ENCODE measurements around the gene ATF2.

The ATF2 gene

GRCh38 chr2:175048275-175048674 is 119.7 kb downstream of the ATF2 start:
- DNase-seq (no peak), ATAC-seq (replicated peaks) (no peak)
- Mint-ChIP-seq H3K4me3 (no peak overlapping the region), H3K36me3 (peaks cover 6 to 18% of the 10 kb centered on the region in 2 donors), H3K27me3 (no peaks in the 10 kb centered on the region), H3K9me3 (peaks cover 0 to 3% of the 10 kb centered on the region in 2 donors), H3K27ac (no peak overlapping the region), H3K4me1 (peaks cover 11 to 27% of the 10 kb centered on the region in 2 donors)

DNA sequence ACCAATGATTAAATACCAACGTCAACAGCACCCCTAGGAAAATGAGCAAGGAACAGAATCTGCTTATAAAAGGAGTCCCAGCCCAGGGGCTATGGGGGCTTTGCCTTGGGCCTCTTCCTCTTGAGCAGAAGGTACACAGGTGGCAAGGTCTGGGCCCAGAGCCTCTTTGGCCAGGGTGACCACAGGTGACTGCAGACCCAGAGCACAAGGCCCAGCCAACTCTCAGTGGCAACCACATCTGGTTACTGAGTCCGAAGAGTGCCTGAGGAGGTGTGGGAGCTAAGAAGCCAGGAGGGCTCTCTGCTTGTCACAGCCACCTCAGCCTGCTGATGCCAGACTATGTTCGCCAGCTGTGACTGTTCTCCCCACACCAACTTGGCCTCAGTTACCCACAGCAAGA is 128.5 kb downstream of the ATF2 start:
- no peak for ATAC-seq (replicated peaks)
- DNase-seq, result no peak
- Mint-ChIP-seq H3K4me3 (no peak overlapping the region), H3K27me3 (no peaks in the 10 kb centered on the region), H3K27ac (no peak overlapping the region), H3K4me1 (peaks cover 4 to 20% of the 10 kb centered on the region in 2 donors), H3K36me3 (peaks cover 0 to 3% of the 10 kb centered on the region in 2 donors), H3K9me3 (peaks cover 0 to 11% of the 10 kb centered on the region in 2 donors)

GRCh38 chr2:175039031-175039430 is 129.0 kb downstream of the ATF2 start:
- Mint-ChIP-seq H3K27me3 (no peaks in the 10 kb centered on the region), H3K27ac (no peak overlapping the region), H3K4me3 (no peak overlapping the region), H3K4me1 (peaks cover 4 to 16% of the 10 kb centered on the region in 2 donors), H3K9me3 (peaks cover 0 to 11% of the 10 kb centered on the region in 2 donors), H3K36me3 (peaks cover 0 to 3% of the 10 kb centered on the region in 2 donors)
- DNase-seq (no peak), ATAC-seq (replicated peaks) (no peak)

DNA sequence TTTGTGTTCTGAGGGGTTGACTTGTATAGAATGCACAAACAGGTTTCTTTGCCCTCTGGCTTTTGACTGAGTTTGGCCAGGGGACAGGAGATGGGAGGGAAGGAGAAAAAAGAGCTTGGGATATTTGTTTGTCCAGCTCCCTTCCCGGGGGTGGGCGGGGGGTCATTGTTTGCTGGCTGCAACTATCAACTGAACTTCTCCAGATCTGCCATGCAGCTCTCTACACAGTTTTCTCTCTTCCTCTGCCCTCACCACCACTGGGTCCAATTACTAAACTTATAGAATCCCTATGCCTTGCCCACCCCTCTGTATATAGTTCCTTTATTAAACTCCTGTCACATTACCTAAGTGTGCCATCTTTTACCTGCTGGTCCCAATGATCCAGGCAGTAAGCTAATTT is 130.1 kb downstream of the ATF2 start:
- Mint-ChIP-seq H3K27ac (no peak overlapping the region), H3K4me3 (no peak overlapping the region), H3K4me1 (peaks cover 2 to 10% of the 10 kb centered on the region in 2 donors), H3K27me3 (no peaks in the 10 kb centered on the region), H3K36me3 (peaks cover 0 to 3% of the 10 kb centered on the region in 2 donors), H3K9me3 (peaks cover 0 to 6% of the 10 kb centered on the region in 2 donors)
- DNase-seq (no peak), ATAC-seq (replicated peaks) (no peak)

GRCh38 chr2:175036582-175037018 is 131.4 kb downstream of the ATF2 start:
- DNase-seq, result no peak
- H3K4me1 Mint-ChIP-seq, result peaks cover 2 to 10% of the 10 kb centered on the region in 2 donors
- ATAC-seq (replicated peaks), result peak; percentile 42 to 67
- peaks cover 0 to 4% of the 10 kb centered on the region in 2 donors for H3K9me3 Mint-ChIP-seq
- H3K27me3 Mint-ChIP-seq, result no peaks in the 10 kb centered on the region
- no peak overlapping the region for H3K27ac Mint-ChIP-seq
- H3K4me3 Mint-ChIP-seq, result peak overlapping the region in 1 of 2 donors; percentile 48
- peaks cover 0 to 3% of the 10 kb centered on the region in 2 donors for H3K36me3 Mint-ChIP-seq

DNA sequence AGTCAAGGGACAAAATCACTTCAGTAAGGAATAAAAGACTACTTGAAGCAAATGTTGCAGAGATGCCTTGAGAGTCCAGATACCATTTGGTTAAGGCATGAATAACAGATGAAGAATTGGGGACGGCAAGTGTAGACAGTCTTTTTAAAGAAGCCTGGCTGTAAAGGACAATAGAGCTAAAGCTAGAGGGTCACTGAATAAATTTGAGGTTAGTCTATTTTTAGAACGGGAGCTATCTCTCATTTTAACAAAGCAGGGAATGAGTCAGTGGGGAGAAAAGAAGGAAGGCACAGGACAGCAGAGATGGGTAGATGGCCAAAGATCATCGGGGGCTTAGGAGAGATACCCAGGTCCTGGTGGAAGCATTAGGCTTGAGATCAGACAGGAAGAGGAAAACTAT is 132.2 kb downstream of the ATF2 start:
- no peak for DNase-seq
- H3K9me3 Mint-ChIP-seq, result peaks cover 0 to 4% of the 10 kb centered on the region in 2 donors
- no peak overlapping the region for H3K4me3 Mint-ChIP-seq

DNA sequence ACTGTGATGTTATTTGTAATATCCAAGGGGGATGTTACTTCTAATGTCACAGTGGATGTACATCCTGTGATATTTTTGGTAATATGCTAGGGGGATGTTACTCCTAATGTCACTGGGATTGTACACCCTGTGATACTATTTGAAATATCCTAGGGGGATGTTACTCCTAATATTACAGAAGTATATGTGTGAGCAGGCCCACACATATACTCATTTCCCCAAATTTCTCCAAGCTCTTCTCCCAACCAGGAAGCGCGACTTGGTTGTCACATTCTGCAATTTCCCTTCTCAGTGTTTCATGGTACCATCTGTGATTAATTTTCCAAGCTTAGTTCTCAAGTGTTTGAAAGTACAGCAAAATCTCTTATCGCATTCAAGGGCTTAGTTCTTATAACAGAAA is 133.3 kb downstream of the ATF2 start:
- ATAC-seq (replicated peaks) (no peak), DNase-seq (no peak)
- Mint-ChIP-seq H3K4me1 (peaks cover 2 to 10% of the 10 kb centered on the region in 2 donors), H3K36me3 (no peaks in the 10 kb centered on the region), H3K27ac (no peak overlapping the region), H3K27me3 (no peaks in the 10 kb centered on the region), H3K4me3 (no peak overlapping the region), H3K9me3 (peaks cover 0 to 2% of the 10 kb centered on the region in 2 donors)

More for the DNA sequence above, 132.2 kb downstream of the ATF2 start:
- H3K4me1 Mint-ChIP-seq, result peaks cover 2 to 10% of the 10 kb centered on the region in 2 donors
- ATAC-seq (replicated peaks), result no peak
- no peaks in the 10 kb centered on the region for H3K27me3 Mint-ChIP-seq
- H3K27ac Mint-ChIP-seq, result no peak overlapping the region
- peaks cover 0 to 3% of the 10 kb centered on the region in 2 donors for H3K36me3 Mint-ChIP-seq

GRCh38 chr2:175030380-175031271 is 137.4 kb downstream of the ATF2 start:
- H3K4me3 Mint-ChIP-seq, result no peak overlapping the region
- DNase-seq (no peak), ATAC-seq (replicated peaks) (peak; percentile 38 to 44)
- H3K27me3 Mint-ChIP-seq, result no peaks in the 10 kb centered on the region
- no peaks in the 10 kb centered on the region for H3K4me1 Mint-ChIP-seq
- H3K36me3 Mint-ChIP-seq, result no peaks in the 10 kb centered on the region
- peaks cover 0 to 2% of the 10 kb centered on the region in 2 donors for H3K9me3 Mint-ChIP-seq
- no peak overlapping the region for H3K27ac Mint-ChIP-seq

GRCh38 chr2:175027755-175028154 is 140.2 kb downstream of the ATF2 start:
- Mint-ChIP-seq H3K4me3 (no peak overlapping the region), H3K27ac (no peak overlapping the region), H3K27me3 (no peaks in the 10 kb centered on the region), H3K9me3 (no peaks in the 10 kb centered on the region), H3K36me3 (no peaks in the 10 kb centered on the region), H3K4me1 (peaks cover 0 to 3% of the 10 kb centered on the region in 2 donors)
- no peak for ATAC-seq (replicated peaks)
- DNase-seq, result no peak

DNA sequence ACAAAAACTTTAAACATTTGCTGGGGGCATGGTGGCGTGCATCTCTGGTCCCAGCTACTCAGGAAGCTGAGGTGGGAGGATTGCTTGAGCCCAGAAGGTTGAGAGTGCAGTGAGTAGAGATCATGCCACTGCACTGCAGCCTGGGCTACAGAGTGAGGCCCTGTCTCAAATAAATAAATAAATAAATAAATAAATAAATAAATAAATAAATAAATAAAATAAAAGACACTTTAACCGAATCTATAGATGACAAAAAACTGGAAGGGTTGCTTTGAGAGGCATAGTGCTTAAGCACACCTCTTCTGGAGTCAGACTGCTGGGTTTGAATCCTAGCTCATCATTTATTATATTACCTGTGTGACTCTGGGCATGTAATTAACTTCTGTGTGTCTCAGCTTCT is 141.6 kb downstream of the ATF2 start:
- no peaks in the 10 kb centered on the region for H3K9me3 Mint-ChIP-seq
- no peaks in the 10 kb centered on the region for H3K27me3 Mint-ChIP-seq
- no peak overlapping the region for H3K27ac Mint-ChIP-seq
- DNase-seq, result no peak
- H3K4me1 Mint-ChIP-seq, result peaks cover 0 to 3% of the 10 kb centered on the region in 2 donors
- no peak for ATAC-seq (replicated peaks)
- H3K4me3 Mint-ChIP-seq, result no peak overlapping the region
- H3K36me3 Mint-ChIP-seq, result no peaks in the 10 kb centered on the region

GRCh38 chr2:175025946-175026345 is 142.1 kb downstream of the ATF2 start:
- Mint-ChIP-seq H3K27ac (no peak overlapping the region), H3K4me1 (peaks cover 0 to 3% of the 10 kb centered on the region in 2 donors), H3K27me3 (peaks cover 0 to 4% of the 10 kb centered on the region in 2 donors), H3K36me3 (peaks cover 0 to 1% of the 10 kb centered on the region in 2 donors), H3K4me3 (no peak overlapping the region), H3K9me3 (no peaks in the 10 kb centered on the region)
- no peak for DNase-seq
- ATAC-seq (replicated peaks), result no peak

GRCh38 chr2:175025233-175025632 is 142.8 kb downstream of the ATF2 start:
- DNase-seq (no peak), ATAC-seq (replicated peaks) (no peak)
- Mint-ChIP-seq H3K9me3 (no peaks in the 10 kb centered on the region), H3K4me3 (no peak overlapping the region), H3K27me3 (peaks cover 0 to 6% of the 10 kb centered on the region in 2 donors), H3K27ac (no peak overlapping the region), H3K4me1 (peaks cover 0 to 3% of the 10 kb centered on the region in 2 donors), H3K36me3 (peaks cover 0 to 3% of the 10 kb centered on the region in 2 donors)

- peaks cover 0 to 3% of the 10 kb centered on the region in 2 donors for H3K4me1 Mint-ChIP-seq
- no peak for DNase-seq
- peaks cover 0 to 6% of the 10 kb centered on the region in 2 donors for H3K27me3 Mint-ChIP-seq
- H3K4me3 Mint-ChIP-seq, result no peak overlapping the region
- H3K27ac Mint-ChIP-seq, result no peak overlapping the region
- ATAC-seq (replicated peaks), result no peak
- no peaks in the 10 kb centered on the region for H3K9me3 Mint-ChIP-seq
- peaks cover 0 to 3% of the 10 kb centered on the region in 2 donors for H3K36me3 Mint-ChIP-seq
These were observed 145.1 kb downstream of the ATF2 start for GRCh38 chr2:175022923-175023322.

Data from stimulated activated naive B cell treated with anti-CD40 and anti-IgM and Interleukin-4, amounts not matched to agents 10 μg/mL and 1 μg/mL and 100 μg/mL, for 72 hours (primary cell).